Heart right ventricle (tissue), 16 donors: ENCODE measurements around the gene ZNF865. TPM values are rescaled to one million over a fixed set of nuclear protein-coding genes. Genes with fewer than 3 reads are reported as not detected.

Experiments used
- ATAC-seq, 8 donors: fragments of 200-7000 bp; cut with Tn5 transposase; one replicate each; pipeline ENCODE4 v1.9.1; 2020; ENCODE audit warnings: mild to moderate bottlenecking in 8 of 8, moderate library complexity in 8 of 8, moderate number of reproducible peaks in 1 of 8
- DNase-seq, 2 donors: peaks; one replicate each; pipeline ENCODE4 v3.0.0-alpha.2; 2020
- H3K27ac ChIP-seq, 10 donors: fragments of 200-600 bp; sonication (generic) in 2 of 10; one replicate each; pipeline versions ENCODE4 v1.5.0 to v1.8.0; 2020 to 2022; ENCODE audit warnings: mild to moderate bottlenecking in 3 of 10
- H3K27me3 ChIP-seq, 7 donors: fragments of 200-600 bp; one replicate each; pipeline ENCODE4 v1.8.0; 2021 to 2022; ENCODE audit warnings: mild to moderate bottlenecking in 2 of 7
- H3K36me3 ChIP-seq, 9 donors: fragments of 200-600 bp; sonication (generic) in 1 of 9; one replicate each; pipeline versions ENCODE4 v1.5.0 to v1.8.0; 2020 to 2022; ENCODE audit warnings: mild to moderate bottlenecking in 2 of 9
- H3K4me1 ChIP-seq, 9 donors: fragments of 200-600 bp; sonication (generic) in 1 of 9; one replicate each; pipeline versions ENCODE4 v1.5.0 to v1.8.0; 2020 to 2022; ENCODE audit warnings: mild to moderate bottlenecking in 4 of 9
- H3K4me3 ChIP-seq, 10 donors: fragments of 200-600 bp; sonication (generic) in 2 of 10; one replicate each; pipeline versions ENCODE4 v1.5.0 to v1.8.0; 2020 to 2022; ENCODE audit warnings: mild to moderate bottlenecking in 7 of 10, moderate library complexity in 2 of 10
- H3K9me3 ChIP-seq, 11 donors: fragments of 200-600 bp in 10 of 11; sonication (generic) in 2 of 11; one replicate each; pipeline versions ENCODE4 v1.5.0 to v1.8.0; 2013 to 2022; ENCODE audit warnings: mild to moderate bottlenecking in 2 of 11, control low read depth in 1 of 11, moderate library complexity in 1 of 11
- CTCF ChIP-seq, 9 donors: fragments of 200-600 bp; sonication (generic) in 2 of 9; IDR thresholded peaks; one replicate each; pipeline versions ENCODE4 v1.5.0 to v1.8.0; 2021 to 2022; ENCODE audit warnings: antibody characterized with exemption in 9 of 9, mild to moderate bottlenecking in 5 of 9, moderate library complexity in 1 of 9
- WGBS, 2 donors: extraction: QIAGEN DNeasy Blood & Tissue Kit; methylation state at CpG; one replicate each; pipeline ENCODE4 v1.1.7; 2013; ENCODE audit warnings: inconsistent platforms in 1 of 2; 5-methylcytosine and 5-hydroxymethylcytosine counted together
- intact Hi-C, 10 donors: fragments of 100-400 bp; cut with DNase I; formaldehyde crosslinking; loops; one replicate each; pipeline versions ENCODE4 v1.11.1 to v1.14.2; 2022
- polyA plus RNA-seq, 2 donors: library from polyadenylated mRNA; stranded (reverse); fragments of 200-250 nt; gene quantifications; one replicate each; pipeline ENCODE4 v1.2.3, GENCODE V29; 2013
- total RNA-seq, 10 donors: library from RNA; stranded (reverse); fragmentation: NEBNext Ultra II Directional in 3 of 10; extraction: Animal tissue kit (Norgen Biotek cat#: 25700) in 3 of 10; gene quantifications; one replicate each; pipeline versions ENCODE4 v1.2.1 to v1.2.4, GENCODE V29; 2021 to 2023
- donor health status: Arrhythmogenic right ventricular cardiomyopathy.
- donor health status: ischemic (EF 13 %, LVEDD 7.1; RV severe dilation, severe dysfunction).
- donor health status: healthy with polysubstance abuse.
- donor health status: DM: no; HTN: yes; CAD: no.
- donor health status: DM: no; HTN: no; CAD: no.
- donor health status: ischemic (EF 25% LVEDD 6.9; RV normal size, moderate dysfunction).
- donor health status: ischemic (EF 25% LVEDD 5.7; RV mildly dilated, moderate dysfunction).
- donor health status: healthy.
- donor health status: DM: yes; HTN: yes; CAD: no.
- donor health status: Ischemic cardiomyopathy.
- donor health status: ischemic (EF 35%, LVEDD 5.7; RV mildly dilated, moderate dysfunction).
- donor health status: nonischemic (EF 11% LVEDD 7.7; RV severe dilation, severe dysfunction).
- donor health status: DM: yes; HTN: yes; CAD: no.
- donor health status: PGD.
- donor health status: ischemic (EF 29% LVEDD 5.4; RV normal size, mild dysfunction).
- donor health status: nonischemic (EF 23%, LVEDD 6.1; RV moderate dilation, normal function).

Gene ZNF865
- total and polyA plus RNA-seq, 12 donors = 11.8 to 26.5 (median 13.7) TPM

- no peak for ATAC-seq
- Histone ChIP-seq H3K4me3 (peak overlapping the region; percentile 57 to 100 (median 93)), H3K4me1 (peaks cover 14 to 68% (median 50%) of the 10 kb centered on the region in 9 donors), H3K27me3 (no peaks in the 10 kb centered on the region), H3K9me3 (no peaks in the 10 kb centered on the region), H3K36me3 (peaks cover 0 to 8% (median 0%) of the 10 kb centered on the region in 9 donors), H3K27ac (peak overlapping the region in 8 of 10 donors; percentile 83 to 99 (median 98))
- peak in 1 of 2 donors; percentile 3 for DNase-seq
- intact Hi-C loops = loop anchor here in 3 of 10 donors (1.0 to 10.0 kb wide), 3 partner anchors 17 to 491 kb away; partner anchors contain the start of gene TNNT1 (in 1 of the 3)
- 69 to 75% methylated on average over 7 of the region's 7 CpGs for WGBS, 2 donors
- TF ChIP-seq CTCF (IDR thresholded peaks at IDR 0.05) = no peak
Measured at GRCh38 chr19:55635856-55636440, 30.5 kb downstream of the ZNF865 start.

DNA sequence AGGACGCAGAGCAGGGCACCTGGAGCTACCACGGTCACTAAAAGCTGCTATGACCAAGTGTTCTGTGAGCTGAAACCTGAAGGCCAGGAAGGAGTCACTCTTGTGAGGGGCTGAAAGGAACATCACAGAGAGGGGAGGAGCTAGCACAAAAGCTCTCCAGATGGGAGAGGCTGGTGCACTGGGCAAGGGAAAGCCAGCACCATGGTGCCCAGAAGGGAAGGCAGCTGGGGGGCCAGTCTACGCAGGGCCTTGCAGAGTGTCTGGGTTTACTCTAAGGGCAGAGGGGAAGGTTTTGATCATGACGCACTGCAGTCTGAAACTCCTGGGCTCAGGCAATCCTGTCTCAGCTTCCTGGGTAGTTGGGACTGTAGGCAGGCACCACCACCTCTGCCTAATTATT is 31.3 kb downstream of the ZNF865 start:
- Histone ChIP-seq H3K36me3 (peaks cover 0 to 8% (median 0%) of the 10 kb centered on the region in 9 donors), H3K4me1 (peaks cover 14 to 68% (median 52%) of the 10 kb centered on the region in 9 donors)

DNA sequence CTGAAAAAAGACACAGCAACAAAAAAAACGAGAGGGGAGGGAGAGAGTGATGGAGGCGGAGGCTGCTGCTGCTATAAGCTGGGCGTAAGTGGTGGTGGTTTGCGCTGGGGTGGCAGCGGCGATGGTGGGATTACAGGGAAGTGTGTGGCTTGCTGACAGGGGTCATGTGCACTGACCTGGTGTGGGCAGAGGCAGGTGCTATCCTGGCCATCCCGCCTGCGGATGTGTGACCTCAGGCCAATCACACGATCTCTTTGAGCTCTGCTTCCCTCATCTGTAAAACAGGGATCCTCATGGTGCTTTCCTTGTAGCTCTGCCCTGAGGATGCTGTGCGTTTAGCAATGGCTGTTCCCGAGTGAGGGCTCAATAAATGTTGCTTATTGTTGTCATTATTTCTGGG is 32.1 kb downstream of the ZNF865 start:
- Histone ChIP-seq H3K4me3 (no peak overlapping the region), H3K27me3 (no peaks in the 10 kb centered on the region), H3K9me3 (no peaks in the 10 kb centered on the region), H3K27ac (no peak overlapping the region), H3K36me3 (peaks cover 0 to 8% (median 0%) of the 10 kb centered on the region in 9 donors), H3K4me1 (peaks cover 19 to 74% (median 57%) of the 10 kb centered on the region in 9 donors)
- DNase-seq (peak in 1 of 2 donors; percentile 7), ATAC-seq (no peak)
- no peak for TF ChIP-seq CTCF (IDR thresholded peaks at IDR 0.05)
- intact Hi-C loops = loop anchor here in 2 of 10 donors (10.0 kb wide), 2 partner anchors 123 to 493 kb away; partner anchors contain the start of gene TNNT1 (in 1 of the 2)
- 74 to 81% methylated on average over 11 of the region's 11 CpGs for WGBS, 2 donors

More for the DNA sequence above, 31.3 kb downstream of the ZNF865 start:
- TF ChIP-seq CTCF (IDR thresholded peaks at IDR 0.05) = no peak
- Histone ChIP-seq H3K27ac (no peak overlapping the region), H3K27me3 (no peaks in the 10 kb centered on the region), H3K9me3 (no peaks in the 10 kb centered on the region), H3K4me3 (peak overlapping the region in 2 of 10 donors; percentile 92 to 96)
- ATAC-seq (no peak), DNase-seq (peak in 1 of 2 donors; percentile 8)
- 85 to 95% methylated on average over 4 of the region's 4 CpGs for WGBS, 2 donors
- intact Hi-C loops = loop anchor here in 2 of 10 donors (10.0 kb wide), 2 partner anchors 122 to 492 kb away; partner anchors contain the start of gene TNNT1 (in 1 of the 2)

DNA sequence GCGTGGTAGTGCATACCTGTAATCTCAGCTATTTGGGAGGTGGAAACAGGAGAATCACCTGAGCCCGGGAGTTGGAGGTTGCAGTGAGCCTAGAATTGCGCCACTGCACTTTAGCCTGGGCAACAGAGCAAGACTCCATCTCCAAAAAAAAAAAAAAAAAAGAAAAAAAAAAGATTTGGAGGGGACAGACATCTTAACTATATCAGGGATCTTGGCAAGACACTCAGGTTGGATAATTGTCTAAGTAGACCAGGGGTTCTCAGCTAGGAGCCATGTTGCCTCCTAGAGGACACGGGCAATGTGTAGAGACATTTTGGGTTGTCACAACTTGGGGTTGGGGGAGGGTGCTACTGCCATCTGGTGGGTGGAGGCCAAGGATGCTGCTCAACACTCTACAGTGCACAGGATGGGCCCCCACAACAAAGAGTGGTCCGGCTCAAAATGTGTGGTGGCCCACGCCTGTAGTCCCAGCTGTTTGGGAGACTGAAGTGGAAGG is 33.5 kb downstream of the ZNF865 start:
- Histone ChIP-seq H3K36me3 (peaks cover 0 to 8% (median 0%) of the 10 kb centered on the region in 9 donors), H3K27me3 (no peaks in the 10 kb centered on the region), H3K4me3 (no peak overlapping the region), H3K27ac (peak overlapping the region in 1 of 10 donors; percentile 91), H3K9me3 (no peaks in the 10 kb centered on the region), H3K4me1 (peaks cover 19 to 82% (median 63%) of the 10 kb centered on the region in 9 donors)
- intact Hi-C loops = loop anchor here in 2 of 10 donors (10.0 kb wide), 2 partner anchors 124 to 494 kb away; partner anchors contain the start of gene TNNT1 (in 1 of the 2)
- ATAC-seq = no peak
- 86 to 88% methylated on average over 6 of the region's 6 CpGs for WGBS, 2 donors
- peak in 8 of 9 donors; percentile 13 to 56 (median 40) for TF ChIP-seq CTCF (IDR thresholded peaks at IDR 0.05)
- DNase-seq = peak in 1 of 2 donors; percentile 29
